HG03060 (cell line): ENCODE measurements around the gene TGFB2.

ENCODE experiments used
- ATAC-seq: cut with Tn5 transposase; IDR thresholded peaks from one replicate; pipeline ENCODE4 v1.9.1; 2021; ENCODE audit warnings: low read depth, moderate number of reproducible peaks; ENCODE audit not compliant: unreplicated experiment

The TGFB2 gene

GRCh38 chr1:218413179-218413578 lies 68.0 kb downstream of the TGFB2 start:
- no peak for ATAC-seq

- no peak for ATAC-seq
Observed at GRCh38 chr1:218414060-218414728, 69.1 kb downstream of the TGFB2 start.

- no peak for ATAC-seq
Observed at GRCh38 chr1:218415726-218416125, 70.6 kb downstream of the TGFB2 start.

DNA sequence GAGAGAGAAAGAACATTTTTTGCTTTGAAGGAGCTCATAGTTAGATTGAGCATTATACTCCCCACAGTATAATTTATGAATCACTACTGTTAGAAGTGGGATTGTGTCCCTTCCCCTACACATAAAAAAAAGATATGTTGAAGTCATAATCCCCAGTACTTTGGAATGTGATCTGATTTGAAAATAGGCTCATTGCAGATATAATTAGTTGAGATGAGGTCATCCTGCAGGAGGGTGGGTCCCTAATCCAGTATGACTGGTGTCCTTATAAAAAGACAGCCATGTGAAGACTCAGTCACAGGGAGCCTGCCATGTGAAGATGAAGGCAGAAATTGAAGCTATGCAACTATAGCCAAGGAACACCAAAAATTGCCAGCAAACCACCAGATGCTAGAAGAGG lies 76.4 kb downstream of the TGFB2 start:
- ATAC-seq = no peak

- no peak for ATAC-seq
Observed at GRCh38 chr1:218424502-218424901, 79.4 kb downstream of the TGFB2 start.

- no peak for ATAC-seq
Observed at GRCh38 chr1:218425647-218426342, 80.7 kb downstream of the TGFB2 start.

- no peak for ATAC-seq
Observed at GRCh38 chr1:218426343-218426657, 81.2 kb downstream of the TGFB2 start.

- no peak for ATAC-seq
Observed at GRCh38 chr1:218429301-218429700, 84.2 kb downstream of the TGFB2 start.

GRCh38 chr1:218430346-218430745 lies 85.2 kb downstream of the TGFB2 start:
- no peak for ATAC-seq

DNA sequence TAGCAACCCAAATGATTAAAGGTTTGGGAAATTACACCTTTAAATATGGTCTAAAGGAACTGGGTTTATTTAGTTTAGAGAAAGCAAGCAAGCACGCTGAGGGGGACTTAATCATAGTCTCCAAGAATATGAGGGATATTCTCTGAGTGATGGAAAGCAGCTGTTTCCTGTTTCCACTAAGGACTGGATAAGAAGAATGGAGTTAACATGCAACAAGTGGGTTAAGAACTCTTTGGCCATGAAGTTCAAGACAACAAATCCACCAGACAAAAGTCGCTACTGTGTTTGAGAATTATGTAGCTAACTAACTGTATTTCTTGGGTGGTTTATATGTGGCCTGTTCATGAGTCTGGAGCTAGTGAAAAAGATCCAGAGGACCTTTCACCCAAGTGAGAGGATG lies 85.7 kb downstream of the TGFB2 start:
- no peak for ATAC-seq

- ATAC-seq = no peak
Observed at GRCh38 chr1:218431476-218431875, 86.3 kb downstream of the TGFB2 start.

- no peak for ATAC-seq
Observed at GRCh38 chr1:218433744-218434143, 88.6 kb downstream of the TGFB2 start.

GRCh38 chr1:218435528-218435927 lies 90.4 kb downstream of the TGFB2 start:
- ATAC-seq = no peak

GRCh38 chr1:218436346-218436745 lies 91.2 kb downstream of the TGFB2 start:
- ATAC-seq = no peak

DNA sequence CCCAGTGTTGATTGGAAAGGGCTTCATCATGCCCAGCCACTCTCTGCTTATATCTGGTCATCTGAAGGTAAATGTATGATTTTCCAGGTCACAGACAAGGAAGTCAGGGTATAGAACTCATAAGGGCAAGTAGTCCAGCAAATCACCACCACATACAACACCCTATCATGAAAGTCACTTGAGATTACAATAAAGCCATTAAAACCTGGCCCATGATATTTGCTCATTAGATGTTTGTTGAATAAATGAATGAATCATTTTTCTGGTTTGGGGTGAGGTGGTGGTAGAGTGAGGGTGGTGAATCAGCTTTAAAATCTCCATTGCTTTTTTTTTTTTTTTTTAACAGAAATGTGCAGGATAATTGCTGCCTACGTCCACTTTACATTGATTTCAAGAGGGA lies 91.9 kb downstream of the TGFB2 start:
- no peak for ATAC-seq

DNA sequence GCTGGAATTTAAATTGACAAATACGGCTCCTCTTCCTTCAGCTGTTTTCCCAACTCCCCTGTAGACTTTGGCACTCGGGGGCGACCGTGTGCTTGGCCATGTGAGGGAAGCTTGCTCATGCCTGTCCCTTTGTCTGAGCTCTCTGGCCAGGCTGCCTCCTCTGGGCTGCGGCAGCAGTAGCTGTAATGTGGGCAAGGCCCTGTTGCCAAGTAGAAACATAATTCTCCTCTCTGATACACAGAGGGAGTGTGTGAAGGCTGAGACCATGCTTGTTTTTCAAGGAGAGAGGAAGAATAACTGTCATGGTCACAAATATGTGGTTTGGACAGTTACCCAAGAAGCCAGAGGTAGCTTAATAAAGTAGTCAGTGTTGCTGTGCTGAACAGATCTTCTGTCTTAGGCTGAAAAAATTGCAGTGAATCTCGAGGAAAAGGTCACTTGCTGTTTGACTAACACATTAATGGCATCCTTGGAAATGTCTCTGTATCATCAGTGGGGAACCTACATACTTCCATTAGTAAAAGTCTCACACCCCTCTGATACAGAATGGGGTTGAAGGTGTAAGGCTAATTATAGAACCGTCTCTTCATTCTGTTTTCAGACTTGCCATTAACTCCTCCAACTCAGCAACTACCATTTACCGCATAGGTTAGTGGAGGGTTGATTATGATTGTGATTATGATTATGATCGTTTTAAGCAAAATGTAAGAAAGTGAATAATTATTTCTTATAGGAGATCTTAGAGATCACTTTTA lies 94.6 kb downstream of the TGFB2 start:
- no peak for ATAC-seq

GRCh38 chr1:218443255-218443654 lies 98.1 kb downstream of the TGFB2 start:
- no peak for ATAC-seq

- no peak for ATAC-seq
Observed at GRCh38 chr1:218444173-218444572, 99.0 kb downstream of the TGFB2 start.

DNA sequence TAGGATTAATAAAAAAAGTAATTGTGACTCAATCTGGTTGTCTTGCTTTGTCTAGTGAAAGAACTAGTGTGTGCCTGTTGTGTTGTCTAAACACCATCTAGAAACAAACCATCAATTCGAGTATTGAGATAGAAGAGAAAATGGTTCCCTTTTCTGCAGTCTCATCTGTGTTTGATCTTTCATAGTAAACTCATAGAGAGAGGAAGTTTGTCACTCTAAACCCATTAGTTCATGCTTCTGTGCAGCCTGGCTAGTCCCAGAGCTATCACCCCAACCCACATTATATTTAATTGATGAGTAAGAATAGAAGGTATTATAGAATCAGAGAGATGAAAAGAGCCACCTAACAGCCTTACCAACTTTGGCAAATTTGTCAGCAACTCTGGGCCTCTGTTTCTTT lies 99.5 kb downstream of the TGFB2 start:
- no peak for ATAC-seq

- ATAC-seq = no peak
Observed at GRCh38 chr1:218447010-218447689, 102.0 kb downstream of the TGFB2 start.

- ATAC-seq = no peak
Observed at GRCh38 chr1:218451415-218451814, 106.3 kb downstream of the TGFB2 start.
